Muscle of leg (tissue), 11 donors: ENCODE measurements around the gene CD37. TPM values are rescaled to one million over a fixed set of nuclear protein-coding genes. Genes with fewer than 3 reads are reported as not detected.

Experiments
- DNase-seq: peaks from one replicate; pipeline ENCODE4 v3.0.0; 2013
- H3K27ac ChIP-seq: one replicate; pipeline ENCODE4 v1.5.1; 2013; ENCODE audit warnings: mild to moderate bottlenecking, low read length, control low read depth
- H3K27me3 ChIP-seq: one replicate; pipeline ENCODE4 v1.6.1; 2013; ENCODE audit warnings: low read length; ENCODE audit not compliant: control insufficient read depth, insufficient read depth
- H3K36me3 ChIP-seq: one replicate; pipeline ENCODE4 v1.6.1; 2013; ENCODE audit warnings: low read length; ENCODE audit not compliant: control insufficient read depth, insufficient read depth
- H3K4me1 ChIP-seq: one replicate; pipeline ENCODE4 v1.6.1; 2013; ENCODE audit warnings: low read length; ENCODE audit not compliant: control insufficient read depth, insufficient read depth
- H3K4me3 ChIP-seq: one replicate; pipeline ENCODE4 v1.5.1; 2013; ENCODE audit warnings: low read length, control low read depth
- H3K9me3 ChIP-seq: replicated peaks from 2 replicates; pipeline ENCODE4 v1.6.1; 2013; ENCODE audit warnings: low read depth, low read length; ENCODE audit not compliant: control insufficient read depth
- WGBS: methylation state at CpG from one replicate; pipeline ENCODE4 v1.1.5; 2013; ENCODE audit warnings: missing lambda C conversion rate; ENCODE audit not compliant: insufficient coverage; 5-methylcytosine and 5-hydroxymethylcytosine counted together
- polyA plus RNA-seq, 8 donors: library from polyadenylated mRNA; unstranded; fragments of 120-200 nt; gene quantifications; one replicate each; pipeline versions ENCODE4 v1.2.1 to v1.2.3, GENCODE V29; 2013; ENCODE audit warnings: inconsistent platforms in 1 of 8, low replicate concordance in 1 of 8; ENCODE audit not compliant: insufficient read length in 8 of 8, insufficient read depth in 1 of 8
- total RNA-seq: library from RNA; stranded (reverse); fragments of 120-200 nt; gene quantifications from one replicate; pipeline ENCODE4 v1.2.4, GENCODE V29; 2013

Gene CD37
- total and polyA plus RNA-seq, 9 donors = 1.1 to 27.7 (median 22.5) TPM

DNA sequence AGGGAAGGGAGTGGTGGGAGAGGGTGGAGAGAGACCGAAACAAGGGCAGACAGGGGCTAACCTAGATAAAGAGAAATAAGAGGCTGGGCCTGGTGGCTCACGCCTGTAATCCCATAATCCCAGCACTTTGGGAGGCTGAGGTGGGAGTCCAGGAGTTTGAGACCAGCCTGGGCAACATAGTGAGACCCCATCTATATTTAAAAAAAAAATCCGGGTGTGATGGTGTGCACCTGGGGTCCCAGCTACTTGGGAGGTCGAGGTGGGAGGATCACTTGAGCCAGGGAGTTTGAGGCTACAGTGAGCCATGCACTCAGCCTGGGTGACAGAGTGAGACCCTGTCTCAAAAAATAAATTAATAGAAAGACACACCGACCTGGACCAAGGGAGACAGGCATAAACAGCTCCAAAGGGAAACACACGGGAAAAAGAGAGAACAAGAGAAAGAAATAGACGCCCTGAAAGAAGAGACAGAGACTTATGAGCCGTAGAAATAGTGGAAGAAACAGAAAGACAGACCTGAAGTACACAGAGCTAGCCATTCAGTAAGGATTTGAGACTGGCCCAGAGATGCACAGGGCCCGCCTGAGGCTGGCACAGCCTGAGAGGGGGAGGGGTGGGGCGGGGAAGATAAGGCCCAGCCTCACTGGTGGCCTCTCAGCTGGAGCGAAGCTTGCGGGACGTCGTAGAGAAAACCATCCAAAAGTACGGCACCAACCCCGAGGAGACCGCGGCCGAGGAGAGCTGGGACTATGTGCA, 2.2 kb downstream of the CD37 start:
- WGBS = 33% methylated on average over 11 of the region's 19 CpGs
- Histone ChIP-seq H3K9me3 (no peaks in the 10 kb centered on the region), H3K27me3 (peaks cover 21% of the 10 kb centered on the region), H3K36me3 (peaks cover 22% of the 10 kb centered on the region), H3K4me3 (no peak overlapping the region), H3K4me1 (peaks cover 26% of the 10 kb centered on the region), H3K27ac (no peak overlapping the region)
- DNase-seq = no peak

DNA sequence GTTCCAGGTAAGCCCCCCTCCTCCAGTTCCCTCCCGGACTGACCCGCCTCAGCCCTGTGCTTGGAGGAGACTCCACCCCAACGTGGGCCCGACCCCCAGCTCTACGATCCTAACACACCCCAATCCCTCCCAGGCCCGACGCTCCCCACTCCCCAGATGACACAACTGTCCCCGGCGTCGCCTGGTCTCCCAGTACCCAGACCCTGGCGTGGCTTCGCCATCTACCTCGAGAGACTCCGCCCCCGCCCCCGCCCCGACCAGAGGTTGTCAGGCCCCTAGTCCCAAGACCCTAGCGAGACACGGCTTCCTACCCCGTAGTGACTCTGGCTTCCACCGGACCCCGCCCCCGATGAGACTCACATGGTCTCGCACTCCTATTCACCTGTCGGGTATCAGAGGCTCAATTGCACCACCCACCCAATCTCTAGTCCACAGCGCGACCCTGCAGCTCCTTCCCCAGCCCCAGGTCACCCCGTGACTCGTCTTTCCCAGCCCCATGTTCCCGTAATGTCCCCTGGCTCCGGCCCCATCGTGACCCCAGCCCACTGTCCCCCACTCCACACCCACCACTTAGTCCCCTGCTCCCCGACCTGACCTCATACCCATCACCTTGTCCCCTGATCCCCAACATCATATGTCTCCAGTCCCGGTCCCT, 2.9 kb downstream of the CD37 start:
- Histone ChIP-seq H3K4me1 (peaks cover 26% of the 10 kb centered on the region), H3K27me3 (peaks cover 21% of the 10 kb centered on the region), H3K9me3 (no peaks in the 10 kb centered on the region), H3K36me3 (peaks cover 30% of the 10 kb centered on the region), H3K27ac (no peak overlapping the region), H3K4me3 (no peak overlapping the region)
- WGBS = 13% methylated on average over 34 of the region's 34 CpGs
- peak; percentile 25 for DNase-seq

DNA sequence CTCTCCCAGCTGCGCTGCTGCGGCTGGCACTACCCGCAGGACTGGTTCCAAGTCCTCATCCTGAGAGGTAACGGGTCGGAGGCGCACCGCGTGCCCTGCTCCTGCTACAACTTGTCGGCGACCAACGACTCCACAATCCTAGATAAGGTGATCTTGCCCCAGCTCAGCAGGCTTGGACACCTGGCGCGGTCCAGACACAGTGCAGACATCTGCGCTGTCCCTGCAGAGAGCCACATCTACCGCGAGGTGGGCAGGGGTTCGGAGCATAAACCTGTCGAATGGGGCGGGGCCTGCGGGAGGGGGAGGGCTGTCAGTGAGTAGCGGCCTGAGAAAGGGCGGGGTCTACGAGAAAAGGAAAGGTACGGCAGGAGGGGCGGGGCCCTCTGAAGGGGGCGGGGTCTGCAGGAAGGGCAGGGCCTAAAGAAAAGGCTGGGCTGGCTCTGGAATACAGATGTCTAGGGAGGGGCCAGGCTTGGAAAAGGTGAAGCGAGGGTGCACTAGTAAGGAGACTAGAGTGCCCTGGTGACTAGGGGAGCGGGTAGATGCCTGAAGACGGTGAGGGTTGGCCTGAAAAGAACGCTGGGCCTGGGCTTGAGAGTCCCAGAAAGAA, 3.6 kb downstream of the CD37 start:
- Histone ChIP-seq H3K4me1 (peaks cover 26% of the 10 kb centered on the region), H3K36me3 (peaks cover 34% of the 10 kb centered on the region), H3K27ac (no peak overlapping the region), H3K27me3 (peaks cover 21% of the 10 kb centered on the region), H3K9me3 (no peaks in the 10 kb centered on the region), H3K4me3 (peak overlapping the region; percentile 27)
- DNase-seq = peak; percentile 62
- 7% methylated on average over 26 of the region's 30 CpGs for WGBS

DNA sequence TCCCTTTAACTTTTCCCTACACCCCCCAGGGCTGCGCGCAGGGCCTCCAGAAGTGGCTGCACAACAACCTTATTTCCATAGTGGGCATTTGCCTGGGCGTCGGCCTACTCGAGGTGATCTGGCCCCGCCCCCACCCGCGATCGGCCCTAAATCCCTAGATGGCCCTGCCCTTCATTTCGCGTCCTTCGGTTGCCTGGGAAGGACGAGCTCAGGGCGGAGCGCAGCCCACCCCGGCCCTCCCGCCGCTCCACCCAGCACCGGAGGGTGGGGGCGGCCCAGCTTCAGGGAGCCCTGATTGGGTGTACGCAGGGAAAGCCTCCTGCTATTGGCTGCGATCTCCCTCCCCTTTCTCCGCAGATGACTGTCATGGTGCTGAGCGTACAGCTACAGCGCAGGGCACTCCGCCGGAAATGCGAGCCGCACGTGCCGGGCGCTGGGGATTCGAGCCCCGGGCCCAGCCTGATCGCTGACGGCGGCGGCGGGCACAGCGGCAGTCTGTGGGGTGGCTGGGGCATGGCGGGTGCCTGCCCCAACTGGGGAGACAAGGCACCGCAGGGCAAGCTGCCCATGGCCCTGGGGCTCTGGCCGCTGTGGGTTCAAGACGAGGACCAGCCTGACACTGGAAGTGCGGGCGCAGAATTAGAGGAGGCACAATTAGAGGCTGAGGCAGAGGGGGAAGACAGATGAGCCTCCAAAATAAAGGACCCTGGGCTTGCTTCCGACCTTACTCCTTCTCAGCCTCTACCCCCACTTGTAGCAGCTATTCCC, 4.3 kb downstream of the CD37 start:
- Histone ChIP-seq H3K9me3 (no peaks in the 10 kb centered on the region), H3K36me3 (peaks cover 41% of the 10 kb centered on the region), H3K27me3 (peaks cover 21% of the 10 kb centered on the region), H3K27ac (peak overlapping the region; percentile 67), H3K4me1 (peaks cover 26% of the 10 kb centered on the region), H3K4me3 (peak overlapping the region; percentile 27)
- WGBS = 9% methylated on average over 44 of the region's 47 CpGs
- DNase-seq = peak; percentile 97

DNA sequence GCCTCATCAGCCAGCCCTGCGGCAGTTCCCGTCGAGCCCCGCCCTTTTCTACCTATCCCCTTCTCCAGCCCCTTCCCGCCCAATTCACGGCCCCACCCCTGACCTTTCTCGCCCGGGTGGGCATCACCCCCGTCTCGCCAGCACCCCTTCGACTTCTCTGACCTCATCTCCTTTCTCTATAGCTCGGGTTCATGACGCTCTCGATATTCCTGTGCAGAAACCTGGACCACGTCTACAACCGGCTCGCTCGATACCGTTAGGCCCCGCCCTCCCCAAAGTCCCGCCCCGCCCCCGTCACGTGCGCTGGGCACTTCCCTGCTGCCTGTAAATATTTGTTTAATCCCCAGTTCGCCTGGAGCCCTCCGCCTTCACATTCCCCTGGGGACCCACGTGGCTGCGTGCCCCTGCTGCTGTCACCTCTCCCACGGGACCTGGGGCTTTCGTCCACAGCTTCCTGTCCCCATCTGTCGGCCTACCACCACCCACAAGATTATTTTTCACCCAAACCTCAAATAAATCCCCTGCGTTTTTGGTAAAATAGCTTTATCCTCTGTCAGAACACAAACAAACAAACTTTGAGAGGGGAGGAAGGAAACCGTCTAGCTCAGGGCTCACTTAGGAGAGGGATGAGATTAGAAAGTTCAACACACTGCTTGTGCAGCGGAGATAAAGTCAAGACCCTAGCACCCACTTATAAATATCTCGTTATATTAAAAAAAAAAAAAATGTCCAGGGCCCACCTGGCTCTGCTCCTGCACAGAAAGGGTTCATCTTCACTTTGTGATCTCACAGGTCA, 5.1 kb downstream of the CD37 start:
- Histone ChIP-seq H3K36me3 (peaks cover 48% of the 10 kb centered on the region), H3K4me1 (peaks cover 26% of the 10 kb centered on the region), H3K9me3 (no peaks in the 10 kb centered on the region), H3K27ac (peak overlapping the region; percentile 67), H3K4me3 (no peak overlapping the region), H3K27me3 (peaks cover 21% of the 10 kb centered on the region)
- WGBS = 7% methylated on average over 32 of the region's 36 CpGs
- peak; percentile 60 for DNase-seq

DNA sequence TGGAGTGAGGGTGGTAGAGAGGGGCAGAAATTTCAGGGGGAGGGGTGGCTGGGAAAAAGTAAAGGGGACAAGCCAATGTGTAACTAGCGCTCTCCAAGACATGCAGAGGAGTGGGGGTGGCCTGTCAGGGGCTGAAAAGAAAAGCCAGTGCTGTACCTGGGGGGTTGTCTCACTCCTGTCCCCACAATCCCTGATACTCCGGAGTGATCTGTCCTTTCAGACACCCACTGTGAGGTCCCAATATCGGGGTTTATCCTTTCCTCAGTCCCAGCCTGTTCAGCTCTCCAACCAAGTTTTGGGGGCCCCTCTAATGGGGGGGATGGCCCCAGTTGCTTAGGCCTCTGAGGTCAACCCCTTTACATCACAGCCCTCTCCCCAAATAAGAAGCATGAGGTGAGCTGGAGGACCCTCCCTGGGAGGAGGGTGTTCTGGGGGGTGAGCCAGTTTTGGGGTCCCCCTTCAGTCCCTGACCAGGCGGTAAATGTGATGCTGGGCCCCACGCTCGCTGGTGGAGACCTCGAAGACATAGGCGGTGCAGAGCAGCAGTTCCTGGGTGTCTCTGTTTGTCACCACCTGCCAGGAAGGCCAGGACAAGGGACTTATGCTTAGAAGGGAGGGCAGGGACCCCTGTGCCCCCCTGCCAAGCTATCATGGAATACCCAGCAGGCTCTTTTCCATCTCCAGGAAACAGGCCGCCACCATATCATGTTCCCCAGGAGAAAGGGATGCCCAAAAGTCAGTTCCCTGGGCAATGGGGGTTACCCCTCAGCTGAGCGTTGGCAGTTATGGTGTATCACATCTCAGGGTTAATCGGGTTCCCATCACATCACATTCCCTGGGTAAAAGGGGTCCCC, 5.9 kb downstream of the CD37 start:
- WGBS = 91% methylated on average over 7 of the region's 11 CpGs
- Histone ChIP-seq H3K36me3 (peaks cover 53% of the 10 kb centered on the region), H3K9me3 (no peaks in the 10 kb centered on the region), H3K4me3 (no peak overlapping the region), H3K4me1 (peaks cover 26% of the 10 kb centered on the region), H3K27ac (no peak overlapping the region), H3K27me3 (peaks cover 21% of the 10 kb centered on the region)
- no peak for DNase-seq

DNA sequence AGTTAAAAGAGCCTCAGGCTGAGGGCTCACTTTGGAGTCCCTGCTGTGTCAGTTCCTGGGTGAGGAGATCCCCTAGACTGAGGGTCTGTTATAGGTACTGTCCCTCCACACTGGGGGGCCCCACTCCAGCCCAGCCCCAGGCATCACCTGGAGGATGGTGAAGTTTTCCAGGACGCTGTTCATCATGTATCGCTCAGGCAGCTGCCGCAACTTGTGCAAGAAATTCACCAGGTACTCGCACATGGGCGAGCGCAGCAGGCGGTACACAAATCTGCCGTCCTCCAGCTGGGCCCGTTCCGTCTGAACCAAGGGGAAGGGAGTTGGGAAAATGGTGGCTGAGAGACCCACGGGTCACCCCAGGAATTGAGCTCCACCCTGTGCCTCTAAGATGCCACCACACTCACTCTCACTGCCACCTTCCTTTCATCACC, 7.1 kb downstream of the CD37 start:
- H3K27me3 ChIP-seq = peaks cover 21% of the 10 kb centered on the region
- H3K9me3 ChIP-seq = no peaks in the 10 kb centered on the region
- peaks cover 63% of the 10 kb centered on the region for H3K36me3 ChIP-seq
- 91% methylated on average over 7 of the region's 11 CpGs for WGBS
- no peak overlapping the region for H3K4me3 ChIP-seq
- H3K27ac ChIP-seq = no peak overlapping the region
- H3K4me1 ChIP-seq = peaks cover 26% of the 10 kb centered on the region
- DNase-seq = no peak

DNA sequence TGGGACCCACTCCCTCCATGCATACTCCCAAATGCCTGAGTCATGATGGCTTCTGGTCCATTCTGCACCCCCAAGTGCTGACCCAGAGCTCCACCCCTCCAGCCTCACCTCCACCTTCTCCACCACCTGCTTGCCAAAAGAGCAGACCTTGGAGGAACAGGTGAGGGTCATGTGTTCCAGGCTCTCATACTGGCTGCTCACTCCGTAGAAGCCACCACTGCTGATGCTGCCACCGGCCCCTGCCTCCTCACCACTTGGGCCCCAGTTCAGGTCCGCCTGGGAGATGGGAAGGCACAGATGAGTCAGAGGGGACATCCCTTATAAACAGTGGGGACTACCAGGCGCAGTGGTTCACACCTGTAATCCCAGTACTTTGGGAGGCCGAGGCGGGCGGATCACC, 7.9 kb downstream of the CD37 start:
- peaks cover 71% of the 10 kb centered on the region for H3K36me3 ChIP-seq
- peaks cover 26% of the 10 kb centered on the region for H3K4me1 ChIP-seq
- no peaks in the 10 kb centered on the region for H3K9me3 ChIP-seq
- H3K27me3 ChIP-seq = peaks cover 16% of the 10 kb centered on the region
- DNase-seq = no peak
- no CpG with 5 or more reads among the region's 7 CpGs for whole genome bisulfite sequencing
- H3K27ac ChIP-seq = no peak overlapping the region
- no peak overlapping the region for H3K4me3 ChIP-seq
